SK-N-MC (cell line): ENCODE measurements around the gene NRCAM.

Source experiments
- DNase-seq: peaks from one replicate; pipeline ENCODE4 v3.0.0-alpha.2; 2011; ENCODE audit warnings: low read depth, low spot score
- H3K27ac ChIP-seq: fragments of 200-600 bp; sonication (generic); 2 replicates; pipeline ENCODE4 v1.5.1; 2016; ENCODE audit warnings: mixed run types
- H3K36me3 ChIP-seq: fragments of 200-600 bp; sonication (generic); 2 replicates; pipeline ENCODE4 v1.6.1; 2017; ENCODE audit warnings: antibody characterized with exemption, low read length, mixed read lengths; ENCODE audit not compliant: insufficient read depth
- H3K4me3 ChIP-seq: fragments of 200-600 bp; sonication (generic); 2 replicates; pipeline ENCODE4 v1.5.1; 2016
- H3K9ac ChIP-seq: fragments of 200-600 bp; sonication (generic); 2 replicates; pipeline ENCODE4 v1.8.0; 2017; ENCODE audit warnings: mixed run types, mixed read lengths; ENCODE audit not compliant: insufficient read length
- H3K9me3 ChIP-seq: fragments of 200-600 bp; sonication (generic); 2 replicates; pipeline ENCODE4 v1.6.1; 2017; ENCODE audit warnings: low read depth, mild to moderate bottlenecking, antibody characterized with exemption, low read length, moderate library complexity, mixed read lengths
- EZH2 ChIP-seq: fragments of 200-600 bp; sonication (generic); IDR thresholded peaks from one replicate; pipeline ENCODE4 v1.6.1; 2017; ENCODE audit warnings: antibody characterized with exemption
- FOXP2 ChIP-seq: optimal IDR thresholded peaks from 2 replicates; pipeline ENCODE3; 2011; ENCODE audit warnings: mild to moderate bottlenecking, moderate library complexity; ENCODE audit not compliant: insufficient read depth; ENCODE audit errors: extremely low read length, control extremely low read depth
- POLR2AphosphoS5 ChIP-seq: IDR thresholded peaks from 2 replicates; pipeline ENCODE4 v1.6.1; 2012; ENCODE audit warnings: mild to moderate bottlenecking, low read depth, low read length, borderline replicate concordance

NRCAM gene

DNA sequence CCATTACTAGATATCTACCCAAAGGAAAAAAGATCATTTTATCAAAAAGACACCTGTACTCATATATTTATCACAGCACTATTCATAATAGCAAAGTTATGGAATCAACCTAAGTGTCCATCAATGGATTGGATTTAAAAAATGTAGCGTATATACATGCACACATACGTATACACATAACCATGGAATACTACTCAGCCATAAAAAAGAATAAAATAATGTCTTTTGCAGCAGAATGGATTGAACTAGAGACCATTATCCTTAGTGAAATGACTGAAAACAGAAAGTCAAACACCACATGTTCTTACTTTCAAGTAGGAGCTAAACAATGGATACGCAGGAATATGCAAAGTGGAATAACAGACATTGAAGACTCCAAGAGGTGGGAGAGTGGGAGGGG lies 168.4 kb downstream of the NRCAM start:
- DNase-seq, result no peak
- no peaks in the 10 kb centered on the region for H3K36me3 ChIP-seq
- no peaks in the 10 kb centered on the region for H3K9me3 ChIP-seq
- H3K9ac ChIP-seq, result no peak overlapping the region
- H3K4me3 ChIP-seq, result no peak overlapping the region
- TF ChIP-seq EZH2, result no peak
- TF ChIP-seq FOXP2, result no peak
- no peak for TF ChIP-seq POLR2AphosphoS5
- no peak overlapping the region for H3K27ac ChIP-seq

DNA sequence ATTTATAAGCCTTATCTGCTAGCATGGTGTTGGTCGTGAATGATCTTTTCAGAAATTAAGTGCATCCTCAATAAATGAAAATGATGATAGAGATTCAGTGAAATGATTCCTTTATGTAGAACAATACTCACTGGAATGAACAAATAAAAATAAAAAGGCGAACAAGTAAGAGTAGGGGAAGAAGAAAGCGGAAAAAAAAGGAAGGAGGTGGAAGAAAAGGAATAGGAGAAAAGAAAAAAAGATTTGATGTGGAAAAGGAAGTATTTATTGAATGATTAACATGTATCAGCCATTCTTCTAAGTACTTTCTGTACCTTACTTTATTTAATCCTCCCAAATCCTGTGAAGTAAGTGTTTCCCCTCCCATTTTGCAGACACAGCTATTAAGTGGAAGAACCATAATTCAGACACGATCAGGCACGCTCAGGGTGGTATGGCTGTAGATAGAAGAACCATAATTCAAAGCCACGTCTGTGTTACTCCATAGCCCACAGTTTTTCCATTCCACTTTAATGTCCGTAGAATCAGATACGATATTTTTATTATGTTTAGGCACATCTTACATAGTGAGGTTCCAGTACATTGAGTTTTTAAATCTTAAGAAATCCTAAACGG lies 169.8 kb downstream of the NRCAM start:
- Histone ChIP-seq H3K27ac (no peak overlapping the region), H3K9ac (no peak overlapping the region), H3K36me3 (no peaks in the 10 kb centered on the region), H3K4me3 (no peak overlapping the region), H3K9me3 (no peaks in the 10 kb centered on the region)
- no peak for TF ChIP-seq POLR2AphosphoS5
- TF ChIP-seq EZH2, result no peak
- no peak for TF ChIP-seq FOXP2
- no peak for DNase-seq

DNA sequence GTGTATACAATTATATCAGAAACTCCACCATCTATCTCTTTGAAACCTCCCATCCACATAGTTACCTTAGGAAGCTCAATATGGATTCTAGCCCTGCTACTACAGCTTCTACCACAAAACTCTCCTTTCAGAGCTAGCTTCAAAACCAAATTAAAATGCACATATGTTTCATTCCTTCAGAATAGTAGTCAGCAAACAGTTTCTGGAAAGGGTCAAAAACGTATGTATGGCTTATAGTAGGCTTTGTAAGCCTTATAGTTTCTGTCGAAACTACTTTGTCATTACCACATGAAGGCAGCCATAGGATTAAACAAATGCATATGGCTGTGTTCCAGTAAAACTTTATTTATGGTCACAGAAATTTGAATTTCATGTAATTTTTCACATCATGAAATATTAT lies 170.5 kb downstream of the NRCAM start:
- no peak overlapping the region for H3K27ac ChIP-seq
- H3K36me3 ChIP-seq, result no peaks in the 10 kb centered on the region
- no peaks in the 10 kb centered on the region for H3K9me3 ChIP-seq
- DNase-seq, result no peak
- no peak overlapping the region for H3K4me3 ChIP-seq
- no peak overlapping the region for H3K9ac ChIP-seq
- TF ChIP-seq POLR2AphosphoS5 (no peak), EZH2 (no peak), FOXP2 (no peak)

DNA sequence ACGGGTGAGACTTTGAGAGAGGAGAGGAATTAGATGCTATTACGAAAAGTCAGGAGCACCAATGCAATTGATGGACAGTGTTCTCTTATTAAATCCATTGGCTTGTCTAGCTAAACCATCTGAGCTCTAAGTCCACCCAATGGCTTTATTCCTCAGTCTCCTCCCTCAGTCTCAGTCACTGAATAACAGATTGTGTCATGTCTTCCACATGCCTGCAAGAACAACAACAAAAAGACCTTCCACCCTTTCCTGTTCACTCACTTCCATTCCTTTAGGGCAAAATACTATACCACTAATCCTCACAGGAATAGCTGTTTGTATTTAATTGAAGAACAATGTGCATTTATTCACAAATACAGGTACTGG lies 171.2 kb downstream of the NRCAM start:
- Histone ChIP-seq H3K9ac (no peak overlapping the region), H3K36me3 (no peaks in the 10 kb centered on the region)
- TF ChIP-seq POLR2AphosphoS5, result no peak
- no peak for TF ChIP-seq FOXP2
- TF ChIP-seq EZH2, result no peak

DNA sequence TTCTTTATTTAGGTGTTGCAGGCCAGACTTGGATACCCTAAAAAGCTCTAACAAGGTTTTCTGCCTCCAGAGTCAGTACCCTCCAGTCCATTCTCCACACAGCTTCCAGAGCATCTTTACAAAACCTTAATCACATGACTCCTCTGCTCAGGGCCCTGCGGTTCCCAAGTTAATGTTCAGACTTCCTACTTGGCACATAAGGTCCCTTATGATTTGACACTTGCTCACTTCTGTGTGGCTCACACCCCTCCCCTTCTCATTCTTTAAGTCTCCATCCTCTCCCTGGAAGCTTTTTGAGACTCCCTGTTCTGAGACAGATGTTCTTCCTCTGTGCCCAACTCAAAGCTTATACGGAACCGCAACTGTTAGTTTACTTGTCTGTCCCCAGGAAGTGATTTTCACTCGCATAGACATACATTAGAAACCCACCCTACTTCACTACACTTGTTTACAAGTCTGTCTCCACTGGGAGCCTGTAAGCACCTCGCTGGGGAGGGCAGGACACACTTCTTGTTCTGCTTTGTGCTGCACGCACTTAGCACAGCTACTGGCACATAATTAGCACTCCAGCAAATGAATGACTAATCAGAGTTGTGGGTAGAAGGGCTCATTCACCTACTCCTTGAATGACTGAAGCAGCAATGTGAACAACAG lies 171.8 kb downstream of the NRCAM start:
- Histone ChIP-seq H3K36me3 (no peaks in the 10 kb centered on the region), H3K4me3 (no peak overlapping the region), H3K9me3 (no peaks in the 10 kb centered on the region), H3K27ac (no peak overlapping the region), H3K9ac (no peak overlapping the region)
- no peak for DNase-seq
- TF ChIP-seq POLR2AphosphoS5 (no peak), FOXP2 (no peak), EZH2 (no peak)

More for the DNA sequence above, 171.2 kb downstream of the NRCAM start:
- Histone ChIP-seq H3K27ac (no peak overlapping the region), H3K9me3 (no peaks in the 10 kb centered on the region), H3K4me3 (no peak overlapping the region)
- no peak for DNase-seq

DNA sequence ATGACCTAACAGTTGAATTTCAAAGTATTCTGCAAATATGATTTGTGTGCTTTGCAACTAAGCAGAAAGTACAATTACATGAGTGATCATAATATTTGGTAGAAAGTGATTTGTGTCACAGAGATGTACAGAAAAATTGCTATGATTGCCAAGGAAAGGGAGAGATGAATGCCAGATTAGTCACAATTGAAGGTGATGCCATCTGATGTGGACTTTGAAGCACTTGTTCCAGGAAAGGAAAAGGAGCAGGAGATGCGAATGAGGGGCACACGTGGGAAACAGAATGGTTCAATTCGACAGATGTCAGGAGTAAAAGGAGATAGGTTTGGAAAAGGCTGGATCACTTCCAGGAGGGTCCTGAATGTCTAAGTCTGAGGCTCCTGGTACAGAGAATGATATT lies 173.0 kb downstream of the NRCAM start:
- TF ChIP-seq FOXP2 (no peak), EZH2 (no peak), POLR2AphosphoS5 (no peak)
- no peak overlapping the region for H3K4me3 ChIP-seq
- no peak overlapping the region for H3K9ac ChIP-seq
- no peak for DNase-seq
- no peak overlapping the region for H3K27ac ChIP-seq
- no peaks in the 10 kb centered on the region for H3K36me3 ChIP-seq
- H3K9me3 ChIP-seq, result no peaks in the 10 kb centered on the region

- Histone ChIP-seq H3K9me3 (no peaks in the 10 kb centered on the region), H3K36me3 (no peaks in the 10 kb centered on the region), H3K9ac (no peak overlapping the region), H3K4me3 (no peak overlapping the region), H3K27ac (no peak overlapping the region)
- DNase-seq, result no peak
- TF ChIP-seq EZH2, result no peak
- TF ChIP-seq POLR2AphosphoS5, result no peak
- no peak for TF ChIP-seq FOXP2
Measured at GRCh38 chr7:108282427-108282996, 173.7 kb downstream of the NRCAM start.

GRCh38 chr7:108280136-108280535 lies 176.1 kb downstream of the NRCAM start:
- no peak overlapping the region for H3K9ac ChIP-seq
- no peak for DNase-seq
- no peaks in the 10 kb centered on the region for H3K36me3 ChIP-seq
- H3K9me3 ChIP-seq, result no peaks in the 10 kb centered on the region
- TF ChIP-seq EZH2 (no peak), FOXP2 (no peak), POLR2AphosphoS5 (no peak)
- H3K4me3 ChIP-seq, result no peak overlapping the region
- no peak overlapping the region for H3K27ac ChIP-seq

DNA sequence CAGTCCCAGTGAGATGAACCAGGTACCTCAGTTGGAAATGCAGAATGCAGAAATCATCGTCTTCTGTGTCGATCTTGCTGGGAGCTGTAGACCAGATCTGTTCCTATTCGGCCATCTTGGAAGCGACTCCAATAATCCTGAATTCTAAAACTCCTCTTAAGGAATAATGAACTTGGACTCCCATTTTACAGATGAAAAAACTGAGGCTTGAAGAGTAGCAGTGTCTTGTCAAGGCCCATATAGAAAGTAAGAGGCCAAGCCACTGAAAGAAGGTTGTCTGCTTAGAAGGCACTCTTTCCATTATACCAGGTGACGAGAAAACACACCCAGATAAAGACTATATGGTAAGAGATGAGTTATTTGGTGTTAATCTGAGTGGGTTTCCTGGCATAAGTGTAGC lies 177.5 kb downstream of the NRCAM start:
- Histone ChIP-seq H3K36me3 (no peaks in the 10 kb centered on the region), H3K27ac (no peak overlapping the region), H3K9ac (no peak overlapping the region), H3K9me3 (no peaks in the 10 kb centered on the region), H3K4me3 (no peak overlapping the region)
- no peak for DNase-seq
- TF ChIP-seq POLR2AphosphoS5, result no peak
- TF ChIP-seq FOXP2, result no peak
- no peak for TF ChIP-seq EZH2
